ENCODE measurements around the gene GPR39. TPM values are rescaled to one million over a fixed set of nuclear protein-coding genes. Genes with fewer than 3 reads are reported as not detected.

The GPR39 gene
- total RNA-seq, 1 experiment from 2014 or later, result 0.50 TPM

DNA sequence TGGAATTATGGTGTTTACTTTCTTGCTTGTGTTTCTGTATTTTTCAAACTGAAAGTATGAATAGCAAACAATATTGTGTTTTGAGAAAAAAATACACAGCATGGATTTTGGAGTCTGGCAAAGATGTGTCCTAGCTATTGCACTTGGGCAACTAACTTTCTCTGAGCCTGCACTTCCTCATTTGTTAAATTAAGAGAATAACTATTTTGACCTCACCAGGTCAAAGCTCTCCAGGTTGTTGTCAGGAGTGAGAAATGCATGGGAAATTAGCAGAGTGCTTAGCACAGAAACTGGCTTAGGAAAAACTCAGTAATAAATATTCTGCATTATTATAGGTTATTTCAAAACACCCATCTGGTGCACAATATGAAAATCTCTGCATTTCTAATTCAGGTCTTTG is 225.2 kb downstream of the GPR39 start:
- H3K79me2 ChIP-seq (ENCODE audit: insufficient read depth, low read length), result no peaks in the 10 kb centered on the region
- H2AK5ac ChIP-seq (ENCODE audit: insufficient read length, low read length), result no peak overlapping the region
- no peak for DNase-seq
- H2BK5ac ChIP-seq (ENCODE audit: insufficient read length, low read length), result no peak overlapping the region
- H3K27me3 Mint-ChIP-seq (ENCODE audit: low read depth), result no peaks in the 10 kb centered on the region
- no peak overlapping the region for H2AFZ ChIP-seq (ENCODE audit: low read length)
- no peak overlapping the region for H3K56ac ChIP-seq (ENCODE audit: insufficient read length, low read depth, low read length)
- no peaks in the 10 kb centered on the region for H3K79me1 ChIP-seq (ENCODE audit: insufficient read depth, low read depth, low read length, poor library complexity, severe bottlenecking)
- no peaks in the 10 kb centered on the region for H3K23me2 ChIP-seq (ENCODE audit: insufficient read length, low read depth, low read length, poor library complexity, severe bottlenecking)
- no peak overlapping the region for H3K4me3 Mint-ChIP-seq
- no peak overlapping the region for H3K4ac ChIP-seq (ENCODE audit: low read depth, low read length)
- H3T11ph ChIP-seq (ENCODE audit: low read length), result no peak overlapping the region
- no peak overlapping the region for H3K18ac ChIP-seq (ENCODE audit: insufficient read length, low read depth, low read length)
- H4K20me1 ChIP-seq (ENCODE audit: control insufficient read depth, insufficient read depth, insufficient read length), result no peaks in the 10 kb centered on the region
- no peaks in the 10 kb centered on the region for H3K9me3 ChIP-seq (ENCODE audit: control insufficient read depth, low read depth, low read length)
- H3K27ac ChIP-seq (ENCODE audit: insufficient read length, low read depth, low read length), result no peak overlapping the region
- H2BK120ac ChIP-seq (ENCODE audit: low read depth, low read length, poor library complexity, severe bottlenecking), result no peak overlapping the region
- TF ChIP-seq, protein P1, sequence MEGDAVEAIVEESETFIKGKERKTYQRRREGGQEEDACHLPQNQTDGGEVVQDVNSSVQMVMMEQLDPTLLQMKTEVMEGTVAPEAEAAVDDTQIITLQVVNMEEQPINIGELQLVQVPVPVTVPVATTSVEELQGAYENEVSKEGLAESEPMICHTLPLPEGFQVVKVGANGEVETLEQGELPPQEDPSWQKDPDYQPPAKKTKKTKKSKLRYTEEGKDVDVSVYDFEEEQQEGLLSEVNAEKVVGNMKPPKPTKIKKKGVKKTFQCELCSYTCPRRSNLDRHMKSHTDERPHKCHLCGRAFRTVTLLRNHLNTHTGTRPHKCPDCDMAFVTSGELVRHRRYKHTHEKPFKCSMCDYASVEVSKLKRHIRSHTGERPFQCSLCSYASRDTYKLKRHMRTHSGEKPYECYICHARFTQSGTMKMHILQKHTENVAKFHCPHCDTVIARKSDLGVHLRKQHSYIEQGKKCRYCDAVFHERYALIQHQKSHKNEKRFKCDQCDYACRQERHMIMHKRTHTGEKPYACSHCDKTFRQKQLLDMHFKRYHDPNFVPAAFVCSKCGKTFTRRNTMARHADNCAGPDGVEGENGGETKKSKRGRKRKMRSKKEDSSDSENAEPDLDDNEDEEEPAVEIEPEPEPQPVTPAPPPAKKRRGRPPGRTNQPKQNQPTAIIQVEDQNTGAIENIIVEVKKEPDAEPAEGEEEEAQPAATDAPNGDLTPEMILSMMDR (conservative IDR thresholded peaks at IDR 0.05), result no peak
- no peak overlapping the region for H2BK15ac ChIP-seq (ENCODE audit: low read depth, low read length)
- no peak overlapping the region for H3K14ac ChIP-seq (ENCODE audit: insufficient read depth, low read length)
- H3K4me2 ChIP-seq (ENCODE audit: insufficient read depth, insufficient read length, low read length), result no peak overlapping the region
- H4K91ac ChIP-seq (ENCODE audit: insufficient read length, low read depth, low read length), result no peak overlapping the region
- no peak overlapping the region for H4K5ac ChIP-seq (ENCODE audit: insufficient read length, low read depth, low read length)
- H3K27ac Mint-ChIP-seq, result no peak overlapping the region
- no peaks in the 10 kb centered on the region for H3K4me1 ChIP-seq (ENCODE audit: insufficient read depth, low read length)
- H2BK20ac ChIP-seq (ENCODE audit: low read depth, low read length, poor library complexity, severe bottlenecking), result no peak overlapping the region
- no peaks in the 10 kb centered on the region for H3K9me3 Mint-ChIP-seq
- H3K9ac ChIP-seq (ENCODE audit: extremely low read depth, insufficient read length, low read length), result no peak overlapping the region
- peaks cover 25 to 33% of the 10 kb centered on the region in 2 experiments for H3K4me1 Mint-ChIP-seq
- H4K8ac ChIP-seq (replicated peaks; ENCODE audit: insufficient read length, low read depth, low read length), result no peak overlapping the region
- peaks cover 0 to 1% (median 0%) of the 10 kb centered on the region in 3 experiments; a peak in 1 of 7 replicates for H3K36me3 Mint-ChIP-seq (ENCODE audit: insufficient read depth in 1 of 3, low read depth in 3 of 3)
- no peaks in the 10 kb centered on the region for H3K27me3 ChIP-seq (ENCODE audit: insufficient read depth, low read length)
- no peak overlapping the region for H2BK12ac ChIP-seq (ENCODE audit: insufficient read length, low read depth, low read length)
- H3K23ac ChIP-seq (ENCODE audit: insufficient read length, low read depth, low read length), result no peak overlapping the region

Measured in H9 (cell line).